Kidney glomerular epithelial cell (primary cell): ENCODE data around the gene ZNF677.
"Not testable (repeated sequence)": the region's sequence is repeated elsewhere in the genome, so short reads cannot be mapped to it uniquely, and the experiment has no call there.

ENCODE experiments used
- DNase-seq: peaks from one replicate; lab custom pipeline; 2025; lab: John Stamatoyannopoulos, UW

ZNF677 gene

GRCh38 chr19:53193535-53194222 lies 61.0 kb downstream of the ZNF677 start:
- DNase-seq = no peak

DNA sequence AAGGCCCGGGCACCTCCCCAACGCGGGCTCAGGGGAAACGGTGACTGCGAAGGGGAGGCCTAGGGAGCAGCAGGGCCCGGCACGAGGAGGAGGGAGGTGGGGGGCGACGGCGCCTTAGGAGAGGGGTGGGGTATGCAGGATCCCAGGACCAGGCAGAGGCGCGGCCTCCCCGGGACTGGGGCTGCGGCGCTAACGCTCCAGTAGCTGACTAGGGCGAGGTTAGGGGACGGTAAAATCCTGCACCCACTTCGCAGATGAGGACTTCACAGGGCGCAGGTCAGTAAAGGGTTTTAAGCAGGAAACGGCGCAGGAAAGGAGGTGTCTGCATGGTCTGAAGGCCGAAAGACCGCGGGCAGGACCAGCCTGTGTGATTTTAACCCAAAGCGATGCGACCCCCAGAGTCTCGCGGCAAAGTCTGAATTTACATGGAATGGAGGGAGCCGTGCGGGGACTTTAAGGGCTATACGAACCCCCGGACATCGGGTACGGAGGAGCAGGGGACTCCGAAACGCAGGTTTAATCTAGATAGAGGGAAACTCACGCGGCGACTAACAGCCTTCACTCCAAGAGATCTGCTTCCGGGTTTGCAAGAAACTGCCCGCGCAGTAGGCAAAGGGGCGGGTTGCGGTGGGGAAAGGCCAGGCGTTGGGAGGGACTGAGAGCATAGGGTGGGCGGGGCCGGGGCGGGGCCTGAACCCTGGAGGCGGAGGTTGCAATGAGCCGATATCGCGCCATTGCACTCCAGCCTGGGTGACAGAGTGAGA lies 61.7 kb downstream of the ZNF677 start, which contains the start of gene ZNF665:
Gene ZNF665, minus strand, starts transcription at position 588 of the 764 bp plus-strand sequence. CDS start 10,460 bp downstream, outside the sequence.
- DNase-seq = peak; percentile 12

DNA sequence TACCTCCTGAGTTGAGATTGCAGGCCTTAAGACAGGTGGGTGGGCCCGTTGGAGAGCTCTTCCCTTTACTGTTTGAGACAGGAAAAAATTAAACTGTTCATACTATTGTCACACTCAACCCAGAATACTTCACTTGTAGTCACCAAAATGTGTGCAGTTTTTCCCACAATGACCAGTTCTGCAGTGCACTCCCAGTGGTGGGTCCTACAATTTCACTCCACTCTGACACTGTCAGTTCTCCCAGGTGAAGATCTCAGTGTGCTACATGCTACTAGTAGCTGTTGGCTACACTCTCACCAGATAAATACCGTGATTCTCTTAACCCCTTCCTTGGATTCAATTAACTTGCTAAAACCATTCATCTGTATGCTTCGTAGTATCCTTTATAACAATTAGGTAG lies 64.4 kb downstream of the ZNF677 start:
- DNase-seq = no peak

GRCh38 chr19:53189691-53190198 lies 64.9 kb downstream of the ZNF677 start:
- DNase-seq = not testable (repeated sequence)
